Testis (tissue), 3 donors: ENCODE measurements around the gene SPTBN4. TPM values are rescaled to one million over a fixed set of nuclear protein-coding genes. Genes with fewer than 3 reads are reported as not detected.
"Not testable (repeated sequence)": the region's sequence is repeated elsewhere in the genome, so short reads cannot be mapped to it uniquely, and the experiment has no call there.

Experiments used
- DNase-seq: peaks from one replicate; pipeline ENCODE4 v3.0.0-alpha.2; 2019
- H3K27ac ChIP-seq, 2 donors: fragments of 200-600 bp; sonication (generic); one replicate each; pipeline ENCODE4 v1.5.1; 2019
- H3K27me3 ChIP-seq: fragments of 200-600 bp; sonication (generic); one replicate; pipeline ENCODE4 v1.5.1; 2019
- H3K36me3 ChIP-seq: fragments of 200-600 bp; sonication (generic); one replicate; pipeline ENCODE4 v1.5.1; 2017; ENCODE audit warnings: low read depth; ENCODE audit errors: missing control alignments
- H3K4me1 ChIP-seq: fragments of 200-600 bp; sonication (generic); one replicate; pipeline ENCODE4 v1.5.1; 2019
- H3K4me3 ChIP-seq, 2 donors: fragments of 200-600 bp; sonication (generic); one replicate each; pipeline ENCODE4 v1.5.1; 2017 to 2019
- H3K9me3 ChIP-seq: fragments of 200-600 bp; sonication (generic); one replicate; pipeline ENCODE4 v1.5.1; 2017
- POLR2A ChIP-seq: fragments of 450-650 bp; IDR thresholded peaks from one replicate; pipeline ENCODE4 v1.6.1; 2017; ENCODE audit warnings: antibody characterized with exemption, mild to moderate bottlenecking, moderate library complexity
- WGBS, 2 donors: methylation state at CpG; one replicate each; pipeline ENCODE4 v1.1.5; 2018; 5-methylcytosine and 5-hydroxymethylcytosine counted together
- intact Hi-C: fragments of 100-400 bp; cut with DNase I; formaldehyde crosslinking; loops from one replicate; pipeline ENCODE4 v1.15.1; 2023; ENCODE audit warnings: low total_unique reads
- polyA plus RNA-seq: library from polyadenylated mRNA; stranded (reverse); fragments of 350-450 nt; fragmentation: Illumina TruSeq; extraction: RNeasy Lipid Tissue Mini Kit (QIAGEN cat#74804); gene quantifications from one replicate; pipeline ENCODE4 v1.2.3, GENCODE V29; 2014; ENCODE audit warnings: low read depth, low replicate concordance; ENCODE audit not compliant: insufficient read depth
- total RNA-seq, 2 donors: library from RNA; depleted of rRNA; stranded (reverse); fragments of >200 nt; gene quantifications; one replicate each; pipeline ENCODE4 v1.2.3, GENCODE V29; 2016
- TF ChIP-seq, protein P1 (sequence below), 3 experiments: fragments of 450-650 bp in 2 of 3; fragments of 200-600 bp in 1 of 3; sonication (generic) in 1 of 3; IDR thresholded peaks; one replicate each; pipeline ENCODE4 v1.5.1; 2016 to 2019; ENCODE audit warnings: antibody characterized with exemption in 3 of 3, mild to moderate bottlenecking in 2 of 3, moderate library complexity in 1 of 3

SPTBN4 gene
- total and polyA plus RNA-seq, 3 donors from 2014 or later = 7.2 to 27.9 (median 18.3) TPM

- Histone ChIP-seq H3K4me3 (no peak overlapping the region), H3K36me3 (no peaks in the 10 kb centered on the region), H3K9me3 (no peaks in the 10 kb centered on the region), H3K4me1 (no peaks in the 10 kb centered on the region), H3K27ac (no peak overlapping the region), H3K27me3 (no peaks in the 10 kb centered on the region)
- intact Hi-C loops = no loop called here
- no peak for DNase-seq
- TF ChIP-seq, protein P1, sequence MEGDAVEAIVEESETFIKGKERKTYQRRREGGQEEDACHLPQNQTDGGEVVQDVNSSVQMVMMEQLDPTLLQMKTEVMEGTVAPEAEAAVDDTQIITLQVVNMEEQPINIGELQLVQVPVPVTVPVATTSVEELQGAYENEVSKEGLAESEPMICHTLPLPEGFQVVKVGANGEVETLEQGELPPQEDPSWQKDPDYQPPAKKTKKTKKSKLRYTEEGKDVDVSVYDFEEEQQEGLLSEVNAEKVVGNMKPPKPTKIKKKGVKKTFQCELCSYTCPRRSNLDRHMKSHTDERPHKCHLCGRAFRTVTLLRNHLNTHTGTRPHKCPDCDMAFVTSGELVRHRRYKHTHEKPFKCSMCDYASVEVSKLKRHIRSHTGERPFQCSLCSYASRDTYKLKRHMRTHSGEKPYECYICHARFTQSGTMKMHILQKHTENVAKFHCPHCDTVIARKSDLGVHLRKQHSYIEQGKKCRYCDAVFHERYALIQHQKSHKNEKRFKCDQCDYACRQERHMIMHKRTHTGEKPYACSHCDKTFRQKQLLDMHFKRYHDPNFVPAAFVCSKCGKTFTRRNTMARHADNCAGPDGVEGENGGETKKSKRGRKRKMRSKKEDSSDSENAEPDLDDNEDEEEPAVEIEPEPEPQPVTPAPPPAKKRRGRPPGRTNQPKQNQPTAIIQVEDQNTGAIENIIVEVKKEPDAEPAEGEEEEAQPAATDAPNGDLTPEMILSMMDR (IDR thresholded peaks at IDR 0.05) = no peak
- TF ChIP-seq POLR2A = no peak
- WGBS, 2 donors = 94 to 95% methylated on average over 16 to 24 of the region's 24 CpGs
Observed at GRCh38 chr19:40621966-40622772, 155.4 kb downstream of the SPTBN4 start.

DNA sequence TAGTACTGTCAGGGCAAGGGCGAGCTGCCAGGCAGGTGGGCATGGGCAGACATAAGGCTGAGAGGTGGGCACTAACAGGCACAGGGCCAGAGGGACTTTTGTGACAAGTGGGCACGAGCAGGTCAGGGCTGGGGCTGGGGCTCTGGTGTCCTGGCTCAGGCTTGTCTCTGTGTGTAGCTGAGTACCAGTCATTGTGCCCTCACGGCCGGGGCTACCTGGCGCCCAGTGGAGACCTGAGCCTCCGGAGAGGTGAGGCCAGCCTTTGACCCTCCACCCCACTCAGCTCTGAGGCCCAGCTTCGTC lies 155.9 kb downstream of the SPTBN4 start:
- Histone ChIP-seq H3K4me1 (no peaks in the 10 kb centered on the region), H3K27ac (no peak overlapping the region), H3K27me3 (no peaks in the 10 kb centered on the region), H3K4me3 (no peak overlapping the region), H3K9me3 (no peaks in the 10 kb centered on the region), H3K36me3 (no peaks in the 10 kb centered on the region)
- DNase-seq = no peak
- intact Hi-C loops = no loop called here
- 88 to 89% methylated on average over 7 of the region's 7 CpGs for WGBS, 2 donors
- TF ChIP-seq POLR2A = no peak
- TF ChIP-seq, protein P1 (IDR thresholded peaks at IDR 0.05) = no peak

DNA sequence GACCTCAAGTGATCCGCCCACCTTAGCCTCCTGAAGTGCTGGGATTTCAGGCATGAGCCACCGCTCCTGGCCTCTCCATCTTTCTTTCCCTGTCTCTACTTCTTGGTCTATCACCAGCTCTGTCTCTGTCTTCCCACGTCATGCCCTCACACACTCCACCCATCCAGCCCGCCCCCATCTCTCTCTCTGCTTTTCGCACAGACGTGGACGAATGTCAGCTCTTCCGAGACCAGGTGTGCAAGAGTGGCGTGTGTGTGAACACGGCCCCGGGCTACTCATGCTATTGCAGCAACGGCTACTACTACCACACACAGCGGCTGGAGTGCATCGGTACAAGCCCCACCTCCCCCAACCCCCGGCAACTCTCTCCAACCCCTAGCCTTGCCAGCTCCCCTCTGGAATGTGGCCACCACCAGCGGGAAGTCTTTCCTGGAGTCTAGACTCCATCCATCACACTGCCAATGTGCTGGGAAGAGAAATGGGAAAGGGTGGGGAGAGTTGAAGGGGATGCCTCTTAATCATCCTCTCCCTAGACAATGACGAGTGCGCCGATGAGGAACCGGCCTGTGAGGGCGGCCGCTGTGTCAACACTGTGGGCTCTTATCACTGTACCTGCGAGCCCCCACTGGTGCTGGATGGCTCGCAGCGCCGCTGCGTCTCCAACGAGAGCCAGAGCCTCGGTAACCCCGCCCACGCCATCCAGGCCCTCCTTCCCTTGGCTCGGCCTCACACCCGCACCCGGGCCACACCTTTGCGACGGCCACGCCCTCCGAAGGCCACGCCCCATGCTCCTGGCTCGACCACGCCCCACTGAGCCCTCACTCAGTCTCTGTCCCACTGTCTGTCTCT lies 156.8 kb downstream of the SPTBN4 start:
- Histone ChIP-seq H3K27ac (no peak overlapping the region), H3K36me3 (no peaks in the 10 kb centered on the region), H3K4me3 (no peak overlapping the region), H3K4me1 (no peaks in the 10 kb centered on the region), H3K27me3 (no peaks in the 10 kb centered on the region), H3K9me3 (no peaks in the 10 kb centered on the region)
- peak; percentile 72 for DNase-seq
- 47 to 52% methylated on average over 35 to 41 of the region's 41 CpGs for WGBS, 2 donors
- intact Hi-C loops = no loop called here
- no peak for TF ChIP-seq POLR2A
- TF ChIP-seq, protein P1 (IDR thresholded peaks at IDR 0.05) = no peak

- H3K36me3 ChIP-seq, H3K4me1 ChIP-seq, DNase-seq, H3K9me3 ChIP-seq, H3K27me3 ChIP-seq, intact Hi-C loops, H3K4me3 ChIP-seq, H3K27ac ChIP-seq: not testable (repeated sequence)
- WGBS, 2 donors = 67 to 80% methylated on average over 14 of the region's 14 CpGs
Observed at GRCh38 chr19:40624369-40625153, 157.8 kb downstream of the SPTBN4 start.
